Endothelial cell of umbilical vein (primary cell): ENCODE data around the gene GRAMD4. TPM values are rescaled to one million over a fixed set of nuclear protein-coding genes. Genes with fewer than 3 reads are reported as not detected.

Experiments used
- BruUV-seq: library from RNA; stranded (reverse); fragments of 400-500 nt; replicated peaks from 2 replicates; lab custom pipeline; 2021; lab: Mats Ljungman, UMichigan
- CTCF ChIA-PET: fragments of 300-600, 350-600 bp; sonication (Branson Sonifier 250); formaldehyde crosslinking; loops from one replicate; lab custom pipeline; 2021; ENCODE audit warnings: antibody characterized with exemption, inconsistent platforms; lab: Charles Lee
- POLR2A ChIA-PET: fragments of 300-600, 350-600 bp; sonication (Branson Sonifier 250); formaldehyde crosslinking; loops from one replicate; lab custom pipeline; 2021; ENCODE audit warnings: antibody characterized with exemption, inconsistent platforms; lab: Charles Lee
- DNase-seq: peaks from one replicate; pipeline ENCODE4 v3.0.0-alpha.2; 2011; ENCODE audit warnings: low read depth, low spot score
- FAIRE-seq: peaks from 2 replicates; lab custom pipeline; 2011; peaks lifted over from hg19 to GRCh38; lab: Jason Lieb, UNC
- H2AFZ ChIP-seq: 2 replicates; pipeline ENCODE4 v1.6.0; 2012; ENCODE audit warnings: low read depth, low read length, control low read depth, inconsistent platforms
- H3K27ac ChIP-seq: 2 replicates; pipeline ENCODE4 v1.5.1; 2011; ENCODE audit warnings: low read depth, mild to moderate bottlenecking, control low read depth, low read length, moderate library complexity; ENCODE audit not compliant: insufficient read depth
- H3K27me3 ChIP-seq, 2 experiments: 2 replicates each; pipeline versions ENCODE4 v1.6.0 to v1.6.1; 2011; ENCODE audit warnings: low read length in 2 of 2, mixed read lengths in 1 of 2; ENCODE audit not compliant: control insufficient read depth in 2 of 2, insufficient read depth in 2 of 2
- H3K36me3 ChIP-seq, 2 experiments: 2 replicates in 1 of 2; 3 replicates in 1 of 2; pipeline ENCODE4 v1.5.1; 2011; ENCODE audit warnings: low read length in 2 of 2, mild to moderate bottlenecking in 1 of 2, moderate library complexity in 1 of 2; ENCODE audit not compliant: control insufficient read depth in 2 of 2, insufficient read depth in 2 of 2; ENCODE audit errors: extremely low read depth in 1 of 2
- H3K4me1 ChIP-seq: 3 replicates; pipeline ENCODE4 v1.5.1; 2011; ENCODE audit warnings: mild to moderate bottlenecking, low read length; ENCODE audit not compliant: control insufficient read depth, insufficient read depth; ENCODE audit errors: extremely low read depth
- H3K4me2 ChIP-seq: 2 replicates; pipeline ENCODE4 v1.6.1; 2011; ENCODE audit warnings: low read length, control low read depth, mixed read lengths; ENCODE audit not compliant: insufficient read depth
- H3K4me3 ChIP-seq, 3 experiments: fragments of 200-600 bp in 1 of 3; sonication (generic), shearing (Covaris generic) in 1 of 3; replicated peaks in 1 of 3; 2 replicates each; pipeline ENCODE4 v1.5.1; 2011 to 2016; ENCODE audit warnings: control low read depth in 3 of 3, low read length in 3 of 3, mild to moderate bottlenecking in 2 of 3, inconsistent platforms in 1 of 3, low read depth in 1 of 3, moderate library complexity in 1 of 3; ENCODE audit not compliant: insufficient read depth in 1 of 3
- H3K79me2 ChIP-seq: 2 replicates; pipeline ENCODE4 v1.6.0; 2012; ENCODE audit warnings: low read length, inconsistent platforms; ENCODE audit not compliant: control insufficient read depth, insufficient read depth
- H3K9ac ChIP-seq: replicated peaks from 2 replicates; pipeline ENCODE3; 2011; ENCODE audit warnings: low read length, control low read depth; ENCODE audit not compliant: insufficient read depth; ENCODE audit errors: extremely low read depth
- H3K9me1 ChIP-seq: replicated peaks from 3 replicates; pipeline ENCODE4 v1.6.0; 2011; ENCODE audit warnings: mild to moderate bottlenecking, low read length; ENCODE audit not compliant: control insufficient read depth, insufficient read depth; ENCODE audit errors: extremely low read depth
- H3K9me3 ChIP-seq: replicated peaks from 2 replicates; pipeline ENCODE4 v1.5.1; 2012; ENCODE audit warnings: low read length, inconsistent platforms; ENCODE audit not compliant: control insufficient read depth, insufficient read depth
- H4K20me1 ChIP-seq: replicated peaks from 2 replicates; pipeline ENCODE3; 2011; ENCODE audit warnings: mild to moderate bottlenecking, low read length; ENCODE audit not compliant: control insufficient read depth, insufficient read depth; ENCODE audit errors: extremely low read depth
- EZH2 ChIP-seq: IDR thresholded peaks from 2 replicates; pipeline ENCODE4 v1.6.1; 2012; ENCODE audit warnings: borderline replicate concordance, low read depth, mild to moderate bottlenecking, moderate library complexity, low read length, inconsistent platforms; ENCODE audit not compliant: severe bottlenecking
- FOS ChIP-seq: IDR thresholded peaks from 2 replicates; pipeline ENCODE4 v1.6.1; 2011; ENCODE audit warnings: mild to moderate bottlenecking, low read length, moderate library complexity, borderline replicate concordance; ENCODE audit not compliant: insufficient read depth
- GATA2 ChIP-seq: IDR thresholded peaks from 2 replicates; pipeline ENCODE4 v1.7.0; 2011; ENCODE audit warnings: low read depth, mild to moderate bottlenecking, moderate library complexity, mixed read lengths, low read length; ENCODE audit not compliant: insufficient read length, insufficient read depth
- JUN ChIP-seq: IDR thresholded peaks from 2 replicates; pipeline ENCODE4 v1.6.1; 2011; ENCODE audit warnings: borderline replicate concordance, low read depth; ENCODE audit not compliant: insufficient read length, insufficient read depth
- MYC ChIP-seq: IDR thresholded peaks from one replicate; pipeline ENCODE4 v1.6.1; 2011; ENCODE audit warnings: mild to moderate bottlenecking, low read depth, low read length
- POLR2A ChIP-seq: IDR thresholded peaks from 2 replicates; pipeline ENCODE4 v1.6.1; 2012; ENCODE audit warnings: low read depth, mild to moderate bottlenecking, control low read depth, low read length
- dilution Hi-C: fragments of 300-500 bp; cut with MboI; formaldehyde crosslinking; loops from one replicate; pipeline ENCODE4 v1.15.0; 2019; ENCODE audit warnings: low sequenced_read_pairs; ENCODE audit not compliant: extremely low pct_ligation_motif_present
- intact Hi-C: fragments of 100-400 bp; cut with micrococcal nuclease; formaldehyde crosslinking; loops from one replicate; pipeline ENCODE4 v1.10.0; 2022
- polyA plus RNA-seq, 4 experiments: library from polyadenylated mRNA; depleted of rRNA in 3 of 4; stranded (reverse) in 3 of 4; unstranded in 1 of 4; fragments of >200 nt; gene quantifications; 2 replicates each; pipeline versions ENCODE4 v1.2.1 to v1.2.3, GENCODE V29; 2011 to 2012; ENCODE audit warnings: missing spikeins in 1 of 4
- total RNA-seq: library from RNA; stranded (reverse); gene quantifications from 2 replicates; pipeline ENCODE4 v1.2.3, GENCODE V29; 2021
- TF ChIP-seq, protein P1 (sequence below), 2 donors: IDR thresholded peaks; 1 replicate in 1 of 2; 2 replicates in 1 of 2; pipeline ENCODE4 v1.5.1; 2011; ENCODE audit warnings: low read length in 2 of 2, mild to moderate bottlenecking in 2 of 2, moderate library complexity in 2 of 2, control low read depth in 1 of 2, inconsistent platforms in 1 of 2, low read depth in 1 of 2; ENCODE audit not compliant: insufficient read depth in 1 of 2; ENCODE audit errors: extremely low read depth in 1 of 2
- TF ChIP-seq, protein P2 (sequence below): IDR thresholded peaks from 2 replicates; pipeline ENCODE4 v1.6.1; 2011; ENCODE audit not compliant: insufficient read depth, insufficient read length

Gene GRAMD4
- total and polyA plus RNA-seq, 2 donors (not counting 3 experiments of a cell fraction or from before 2014, with no cell fraction given), result 5.9 to 14.8 TPM

DNA sequence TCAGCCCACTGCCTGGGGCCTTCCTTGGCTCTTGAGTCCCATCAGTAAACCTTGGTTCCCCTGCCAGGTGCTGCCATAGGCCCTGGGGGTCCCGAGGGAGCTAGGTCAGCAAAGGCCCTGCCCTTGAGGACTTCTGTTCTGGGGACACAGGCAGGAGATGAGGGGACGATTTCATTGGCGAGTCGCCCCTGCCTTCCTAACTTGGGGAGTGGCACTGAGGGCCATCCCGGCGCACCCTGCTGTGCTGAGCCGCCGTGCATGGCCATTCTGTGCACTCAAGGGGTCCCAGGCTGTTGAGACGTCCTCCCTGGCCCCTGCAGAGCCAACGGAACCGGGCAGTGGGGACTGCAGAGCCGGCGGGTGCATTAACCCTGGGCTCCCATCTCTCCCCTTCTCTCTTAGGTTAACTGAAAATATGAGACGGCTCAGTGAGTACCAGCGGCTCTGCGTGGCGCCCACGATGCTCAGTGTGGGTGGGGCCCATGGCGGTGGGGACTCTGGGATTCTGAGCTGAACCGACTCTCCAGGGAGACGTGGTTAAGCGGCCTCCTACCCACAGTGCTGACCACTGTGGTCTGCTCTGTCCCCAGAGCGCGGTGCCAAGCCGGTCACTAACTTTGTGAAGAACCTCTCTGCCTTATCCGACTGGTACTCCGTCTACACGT, 43.4 kb downstream of the GRAMD4 start:
- Histone ChIP-seq H2AFZ (no peak overlapping the region), H3K36me3 (peaks cover 0 to 2% of the 10 kb centered on the region in 2 experiments), H3K4me3 (no peak overlapping the region), H3K4me1 (no peaks in the 10 kb centered on the region), H3K9me1 (no peaks in the 10 kb centered on the region), H3K27me3 (no peaks in the 10 kb centered on the region), H3K9me3 (no peaks in the 10 kb centered on the region), H3K27ac (no peak overlapping the region), H3K4me2 (no peak overlapping the region), H4K20me1 (no peaks in the 10 kb centered on the region), H3K79me2 (no peaks in the 10 kb centered on the region), H3K9ac (no peak overlapping the region)
- ChIA-PET CTCF (no interaction called here), POLR2A (no interaction called here)
- intact Hi-C loops, result no loop called here
- BruUV-seq, result no TSS peak
- FAIRE-seq, result no peak
- TF ChIP-seq POLR2A (no peak), FOS (no peak), EZH2 (no peak), GATA2 (no peak), JUN (no peak), MYC (no peak)
- TF ChIP-seq, protein P1, sequence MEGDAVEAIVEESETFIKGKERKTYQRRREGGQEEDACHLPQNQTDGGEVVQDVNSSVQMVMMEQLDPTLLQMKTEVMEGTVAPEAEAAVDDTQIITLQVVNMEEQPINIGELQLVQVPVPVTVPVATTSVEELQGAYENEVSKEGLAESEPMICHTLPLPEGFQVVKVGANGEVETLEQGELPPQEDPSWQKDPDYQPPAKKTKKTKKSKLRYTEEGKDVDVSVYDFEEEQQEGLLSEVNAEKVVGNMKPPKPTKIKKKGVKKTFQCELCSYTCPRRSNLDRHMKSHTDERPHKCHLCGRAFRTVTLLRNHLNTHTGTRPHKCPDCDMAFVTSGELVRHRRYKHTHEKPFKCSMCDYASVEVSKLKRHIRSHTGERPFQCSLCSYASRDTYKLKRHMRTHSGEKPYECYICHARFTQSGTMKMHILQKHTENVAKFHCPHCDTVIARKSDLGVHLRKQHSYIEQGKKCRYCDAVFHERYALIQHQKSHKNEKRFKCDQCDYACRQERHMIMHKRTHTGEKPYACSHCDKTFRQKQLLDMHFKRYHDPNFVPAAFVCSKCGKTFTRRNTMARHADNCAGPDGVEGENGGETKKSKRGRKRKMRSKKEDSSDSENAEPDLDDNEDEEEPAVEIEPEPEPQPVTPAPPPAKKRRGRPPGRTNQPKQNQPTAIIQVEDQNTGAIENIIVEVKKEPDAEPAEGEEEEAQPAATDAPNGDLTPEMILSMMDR (IDR thresholded peaks at IDR 0.05; ENCODE audit: extremely low read depth in 1 of 2, insufficient read depth in 1 of 2, low read depth in 1 of 2, low read length in 2 of 2), result no peak
- TF ChIP-seq, protein P2, sequence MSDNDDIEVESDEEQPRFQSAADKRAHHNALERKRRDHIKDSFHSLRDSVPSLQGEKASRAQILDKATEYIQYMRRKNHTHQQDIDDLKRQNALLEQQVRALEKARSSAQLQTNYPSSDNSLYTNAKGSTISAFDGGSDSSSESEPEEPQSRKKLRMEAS, result no peak
- no peak for DNase-seq
- dilution Hi-C loops, result no loop called here
